BLaER1 treated with 17β-estradiol and CSF1 and Interleukin-3, amounts not matched to agents 10 nM and 100 nM (cell line): ENCODE data around the gene CD3E.

Experiments
- H3K27ac ChIP-seq, 11 experiments: shearing (Covaris generic); formaldehyde crosslinking; 2 replicates each; pipeline ENCODE4 v1.8.1; 2022
- H3K27me3 ChIP-seq, 11 experiments: shearing (Covaris generic); formaldehyde crosslinking; 2 replicates each; pipeline ENCODE4 v1.8.1; 2022
- H3K36me3 ChIP-seq, 11 experiments: shearing (Covaris generic); formaldehyde crosslinking; 2 replicates each; pipeline ENCODE4 v1.8.1; 2022
- H3K4me1 ChIP-seq, 10 experiments: shearing (Covaris generic); formaldehyde crosslinking; 2 replicates each; pipeline ENCODE4 v1.8.1; 2022
- H3K4me2 ChIP-seq, 11 experiments: shearing (Covaris generic); formaldehyde crosslinking; 2 replicates each; pipeline ENCODE4 v1.8.1; 2022
- H3K4me3 ChIP-seq, 10 experiments: shearing (Covaris generic); formaldehyde crosslinking; 2 replicates each; pipeline ENCODE4 v1.8.1; 2022
- H3K9ac ChIP-seq, 11 experiments: shearing (Covaris generic); formaldehyde crosslinking; 2 replicates each; pipeline ENCODE4 v1.8.1; 2022
- H3K9me3 ChIP-seq, 11 experiments: shearing (Covaris generic); formaldehyde crosslinking; replicated peaks in 1 of 11; 2 replicates each; pipeline ENCODE4 v1.8.1; 2022
- H4K20me1 ChIP-seq, 11 experiments: shearing (Covaris generic); formaldehyde crosslinking; 2 replicates each; pipeline ENCODE4 v1.8.1; 2022
- Cebpa-rat ChIP-seq, 11 experiments: shearing (Covaris generic); IDR thresholded peaks; 2 replicates each; pipeline ENCODE4 v1.8.1; 2022

Gene CD3E

DNA sequence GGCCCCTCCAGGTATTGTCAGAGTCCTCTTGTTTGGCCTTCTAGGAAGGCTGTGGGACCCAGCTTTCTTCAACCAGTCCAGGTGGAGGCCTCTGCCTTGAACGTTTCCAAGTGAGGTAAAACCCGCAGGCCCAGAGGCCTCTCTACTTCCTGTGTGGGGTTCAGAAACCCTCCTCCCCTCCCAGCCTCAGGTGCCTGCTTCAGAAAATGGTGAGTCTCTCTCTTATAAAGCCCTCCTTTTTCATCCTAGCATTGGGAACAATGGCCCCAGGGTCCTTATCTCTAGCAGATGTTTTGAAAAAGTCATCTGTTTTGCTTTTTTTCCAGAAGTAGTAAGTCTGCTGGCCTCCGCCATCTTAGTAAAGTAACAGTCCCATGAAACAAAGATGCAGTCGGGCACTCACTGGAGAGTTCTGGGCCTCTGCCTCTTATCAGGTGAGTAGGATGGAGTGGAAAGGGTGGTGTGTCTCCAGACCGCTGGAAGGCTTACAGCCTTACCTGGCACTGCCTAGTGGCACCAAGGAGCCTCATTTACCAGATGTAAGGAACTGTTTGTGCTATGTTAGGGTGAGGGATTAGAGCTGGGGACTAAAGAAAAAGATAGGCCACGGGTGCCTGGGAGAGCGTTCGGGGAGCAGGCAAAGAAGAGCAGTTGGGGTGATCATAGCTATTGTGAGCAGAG is at the start of gene CD3E:
TSS of gene CD3E (plus strand) at position 163 of the 681 bp plus-strand sequence. CDS start at position 386, 223 bp downstream.
- Histone ChIP-seq H3K4me3 (no peak within 1 kb of the TSS), H3K27ac (no peak within 1 kb of the TSS), H3K4me2 (peak within 1 kb of the TSS in 8 of 11 experiments; percentile 23 to 48 (median 40); a peak in 14 of 22 replicates), H4K20me1 (no peaks in the 10 kb centered on the region), H3K9ac (no peak within 1 kb of the TSS), H3K4me1 (peaks cover 8 to 22% (median 16%) of the 10 kb centered on the region in 10 experiments), H3K27me3 (no peaks in the 10 kb centered on the region), H3K9me3 (no peaks in the 10 kb centered on the region), H3K36me3 (no peaks in the 10 kb centered on the region)
- TF ChIP-seq Cebpa-rat (IDR thresholded peaks at IDR 0.05): no peak

DNA sequence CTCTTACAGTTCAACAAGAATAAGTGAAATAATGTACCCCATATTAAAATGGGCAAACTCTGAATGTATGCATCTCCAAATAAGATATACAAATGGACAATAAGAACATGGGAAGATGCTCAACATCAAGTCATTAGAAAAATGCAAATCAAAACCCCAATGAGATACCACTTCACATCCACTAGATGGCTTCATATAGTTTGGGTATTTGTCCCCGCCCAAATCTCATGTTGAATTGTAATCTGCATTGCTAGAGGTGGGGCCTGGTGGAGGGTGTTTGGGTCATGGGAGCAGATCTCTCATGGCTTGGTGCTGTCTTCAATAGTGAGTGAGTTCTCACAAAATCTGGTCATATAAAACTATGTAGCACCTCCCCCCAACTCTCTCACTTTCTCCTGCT is 46.1 kb upstream of the CD3E start:
- no peak overlapping the region for H3K9ac ChIP-seq
- TF ChIP-seq Cebpa-rat (IDR thresholded peaks at IDR 0.05): no peak

GRCh38 chr11:118259138-118259537 is 45.4 kb upstream of the CD3E start:
- H3K27ac ChIP-seq: no peak overlapping the region
- H3K4me3 ChIP-seq: no peak overlapping the region
- peaks cover 0 to 13% (median 9%) of the 10 kb centered on the region in 11 experiments; a peak in 11 of 22 replicates for H3K9me3 ChIP-seq
- no peak for TF ChIP-seq Cebpa-rat (IDR thresholded peaks at IDR 0.05)
- H3K4me1 ChIP-seq: peaks cover 0 to 6% (median 0%) of the 10 kb centered on the region in 10 experiments; a peak in 1 of 20 replicates
- H3K27me3 ChIP-seq: peaks cover 11 to 22% (median 17%) of the 10 kb centered on the region in 11 experiments
- H3K9ac ChIP-seq: no peak overlapping the region
- no peaks in the 10 kb centered on the region for H4K20me1 ChIP-seq
- H3K36me3 ChIP-seq: no peaks in the 10 kb centered on the region
- no peak overlapping the region for H3K4me2 ChIP-seq

More for the DNA sequence above, 46.1 kb upstream of the CD3E start:
- H3K9me3 ChIP-seq: peaks cover 0 to 13% (median 9%) of the 10 kb centered on the region in 11 experiments; a peak in 11 of 22 replicates
- H3K27me3 ChIP-seq: peaks cover 4 to 15% (median 10%) of the 10 kb centered on the region in 11 experiments
- H3K36me3 ChIP-seq: no peaks in the 10 kb centered on the region
- H4K20me1 ChIP-seq: no peaks in the 10 kb centered on the region
- no peak overlapping the region for H3K4me2 ChIP-seq
- no peak overlapping the region for H3K27ac ChIP-seq
- peaks cover 0 to 6% (median 0%) of the 10 kb centered on the region in 10 experiments; a peak in 2 of 20 replicates for H3K4me1 ChIP-seq
- no peak overlapping the region for H3K4me3 ChIP-seq

DNA sequence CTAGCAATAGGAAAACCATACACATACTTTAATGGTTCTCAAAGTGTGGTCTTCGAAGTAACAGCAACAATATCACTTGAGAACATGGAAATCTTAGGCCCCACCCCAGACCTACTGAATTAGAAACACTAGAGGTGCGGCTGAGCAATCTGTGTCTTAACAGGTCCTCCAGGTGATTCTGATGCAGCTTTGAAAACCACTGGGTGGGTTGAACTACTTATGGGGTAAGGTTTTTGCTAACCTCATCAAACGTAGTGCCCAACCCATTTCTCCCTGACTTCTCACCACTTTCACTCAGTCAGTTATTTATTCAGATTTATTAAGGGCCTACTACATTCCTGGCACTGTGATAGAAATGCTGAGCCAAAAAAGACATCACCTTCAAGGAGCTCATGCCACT is 44.2 kb upstream of the CD3E start:
- Histone ChIP-seq H3K27ac (no peak overlapping the region), H3K9me3 (peaks cover 0 to 13% (median 9%) of the 10 kb centered on the region in 11 experiments; a peak in 11 of 22 replicates), H3K4me1 (peaks cover 0 to 7% (median 0%) of the 10 kb centered on the region in 10 experiments; a peak in 2 of 20 replicates), H3K4me3 (no peak overlapping the region), H4K20me1 (no peaks in the 10 kb centered on the region), H3K9ac (no peak overlapping the region), H3K36me3 (no peaks in the 10 kb centered on the region), H3K27me3 (peaks cover 23 to 34% (median 29%) of the 10 kb centered on the region in 11 experiments), H3K4me2 (peak overlapping the region in 2 of 11 experiments; percentile 2 to 3; a peak in 1 of 22 replicates)
- no peak for TF ChIP-seq Cebpa-rat (IDR thresholded peaks at IDR 0.05)

- Histone ChIP-seq H3K4me1 (peaks cover 11 to 20% (median 13%) of the 10 kb centered on the region in 10 experiments), H3K27me3 (peaks cover 24 to 43% (median 38%) of the 10 kb centered on the region in 11 experiments), H3K4me3 (no peak overlapping the region), H3K36me3 (no peaks in the 10 kb centered on the region), H3K9ac (no peak overlapping the region), H3K9me3 (peaks cover 0 to 13% (median 9%) of the 10 kb centered on the region in 11 experiments; a peak in 11 of 22 replicates), H3K4me2 (no peak overlapping the region), H4K20me1 (no peaks in the 10 kb centered on the region), H3K27ac (no peak overlapping the region)
- no peak for TF ChIP-seq Cebpa-rat (IDR thresholded peaks at IDR 0.05)
Observed at GRCh38 chr11:118263112-118263511, 41.4 kb upstream of the CD3E start.

GRCh38 chr11:118263695-118264568 is 40.6 kb upstream of the CD3E start, which contains the start of gene MPZL2:
MPZL2 (minus strand) TSS chr11:118264297; CDS start chr11:118264153, 144 bp downstream.
- Histone ChIP-seq H4K20me1 (no peaks in the 10 kb centered on the region), H3K4me1 (peaks cover 12 to 22% (median 17%) of the 10 kb centered on the region in 10 experiments), H3K27me3 (peaks cover 24 to 43% (median 38%) of the 10 kb centered on the region in 11 experiments), H3K9ac (no peak within 1 kb of the TSS), H3K4me3 (no peak within 1 kb of the TSS), H3K4me2 (peak within 1 kb of the TSS in 2 of 11 experiments; percentile 6 to 30; a peak in 3 of 22 replicates), H3K36me3 (no peaks in the 10 kb centered on the region), H3K27ac (no peak within 1 kb of the TSS), H3K9me3 (peaks cover 0 to 6% (median 3%) of the 10 kb centered on the region in 11 experiments; a peak in 10 of 22 replicates)
- TF ChIP-seq Cebpa-rat (IDR thresholded peaks at IDR 0.05): no peak

DNA sequence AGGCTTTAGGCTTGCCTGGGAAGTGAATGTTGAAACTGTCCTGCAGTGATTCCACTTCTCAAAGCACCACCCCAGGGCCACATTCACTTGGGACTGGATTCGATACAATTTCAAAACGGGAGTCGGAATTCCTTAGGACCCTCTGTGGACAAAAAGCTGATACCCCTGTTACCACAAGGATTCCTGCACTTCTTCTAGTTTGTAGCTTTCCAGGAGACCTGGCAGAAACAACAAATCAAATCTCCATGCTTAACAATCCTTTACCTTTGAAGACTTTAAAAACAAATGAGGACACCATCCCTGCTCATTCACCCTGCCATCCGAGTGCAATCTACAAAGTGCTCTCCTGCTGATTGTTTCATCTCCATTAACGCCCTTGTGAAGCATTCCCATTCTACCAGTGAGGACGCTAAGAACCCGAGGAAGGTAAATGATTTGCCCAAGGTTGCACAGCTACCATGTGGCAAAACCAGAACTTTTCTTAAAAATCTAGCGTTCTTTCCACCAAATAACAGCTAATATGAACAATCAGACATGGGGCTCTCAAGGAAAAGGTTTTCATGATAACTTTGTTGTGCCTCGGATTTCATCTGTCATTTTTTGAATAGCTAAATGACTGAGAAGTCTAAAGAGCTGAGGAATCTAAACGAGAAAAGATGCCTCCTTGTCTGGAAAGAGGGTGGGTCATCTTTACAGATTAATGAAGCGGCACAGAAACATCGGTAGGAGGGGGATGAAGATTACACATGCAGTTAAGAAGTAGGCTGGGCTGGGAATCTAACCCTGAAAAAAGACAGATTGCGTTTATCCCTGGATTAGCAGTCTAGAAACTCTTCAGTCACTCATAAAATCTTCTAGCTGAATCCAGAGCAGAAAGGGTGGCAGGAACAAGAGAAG is 39.7 kb upstream of the CD3E start:
- Histone ChIP-seq H3K9ac (no peak overlapping the region), H3K27ac (no peak overlapping the region), H3K9me3 (no peaks in the 10 kb centered on the region), H3K4me3 (no peak overlapping the region), H3K4me2 (no peak overlapping the region; a peak in 1 of 22 replicates), H4K20me1 (no peaks in the 10 kb centered on the region), H3K27me3 (peaks cover 24 to 43% (median 38%) of the 10 kb centered on the region in 11 experiments), H3K36me3 (no peaks in the 10 kb centered on the region), H3K4me1 (peaks cover 12 to 22% (median 17%) of the 10 kb centered on the region in 10 experiments)
- TF ChIP-seq Cebpa-rat (IDR thresholded peaks at IDR 0.05): no peak

GRCh38 chr11:118265954-118266353 is 38.6 kb upstream of the CD3E start:
- no peaks in the 10 kb centered on the region for H4K20me1 ChIP-seq
- H3K4me3 ChIP-seq: no peak overlapping the region
- H3K27me3 ChIP-seq: peaks cover 24 to 43% (median 38%) of the 10 kb centered on the region in 11 experiments
- H3K36me3 ChIP-seq: no peaks in the 10 kb centered on the region
- peaks cover 12 to 22% (median 17%) of the 10 kb centered on the region in 10 experiments for H3K4me1 ChIP-seq
- H3K4me2 ChIP-seq: peak overlapping the region in 3 of 11 experiments; percentile 25 to 57 (median 29); a peak in 6 of 22 replicates
- no peak overlapping the region for H3K9ac ChIP-seq
- H3K9me3 ChIP-seq: no peaks in the 10 kb centered on the region
- TF ChIP-seq Cebpa-rat (IDR thresholded peaks at IDR 0.05): no peak
- H3K27ac ChIP-seq: no peak overlapping the region
